Right lung (tissue), 5 donors: ENCODE measurements around the gene BRIX1. TPM values are rescaled to one million over a fixed set of nuclear protein-coding genes. Genes with fewer than 3 reads are reported as not detected.
"Not testable (repeated sequence)": the region's sequence is repeated elsewhere in the genome, so short reads cannot be mapped to it uniquely, and the experiment has no call there.

Source experiments
- DNase-seq, 2 donors: peaks; one replicate each; pipeline ENCODE4 v3.0.0-alpha.2; 2013
- polyA plus RNA-seq, 5 donors: library from polyadenylated mRNA; unstranded; fragments of 120-200 nt; gene quantifications; one replicate each; pipeline versions ENCODE4 v1.2.1 to v1.2.3, GENCODE V29; 2013; ENCODE audit warnings: inconsistent platforms in 1 of 5, low replicate concordance in 1 of 5; ENCODE audit not compliant: insufficient read length in 5 of 5, insufficient read depth in 1 of 5

The BRIX1 gene
- polyA plus RNA-seq, 5 donors, result 44.9 to 55.6 (median 51.0) TPM

- DNase-seq, result peak in 1 of 2 donors; percentile 4
Observed at GRCh38 chr5:34957857-34958690, 42.6 kb downstream of the BRIX1 start.

GRCh38 chr5:34959323-34959722, 43.8 kb downstream of the BRIX1 start:
- no peak for DNase-seq

- no peak for DNase-seq
Observed at GRCh38 chr5:34967540-34967939, 52.0 kb downstream of the BRIX1 start.

- DNase-seq, result no peak
Observed at GRCh38 chr5:34968258-34968657, 52.7 kb downstream of the BRIX1 start.

- DNase-seq, result no peak
Observed at GRCh38 chr5:34970552-34970951, 55.0 kb downstream of the BRIX1 start.

- not testable (repeated sequence) for DNase-seq
Observed at GRCh38 chr5:34971655-34972054, 56.1 kb downstream of the BRIX1 start.

Other genes starting within 250 kb of the BRIX1 start
- 1 to 10 TPM; 2.7 to 5.0 (median 4.2) TPM for gene TTC23L, start 76.5 kb upstream of the BRIX1 start, polyA plus RNA-seq
- gene RAD1, start 207 bp upstream of the BRIX1 start, polyA plus RNA-seq, result 10 to 100 TPM; 29.6 to 45.7 (median 39.4) TPM
- gene DNAJC21, start 13.8 kb downstream of the BRIX1 start, polyA plus RNA-seq, result 10 to 100 TPM; 49.8 to 71.5 (median 63.2) TPM
- under 1 TPM in 2 of 5 donors, not detected in 3; 0.18 to 0.33 TPM for gene AGXT2, start 132.2 kb downstream of the BRIX1 start, polyA plus RNA-seq